DND-41 (cell line): ENCODE data around the gene SCN10A.

Source experiments
- EZH2 ChIP-seq: IDR thresholded peaks from 3 replicates; pipeline ENCODE4 v1.6.1; 2012; ENCODE audit warnings: borderline replicate concordance, low read depth, mild to moderate bottlenecking, moderate library complexity, low read length, inconsistent platforms; ENCODE audit not compliant: severe bottlenecking
- TF ChIP-seq, protein P1 (sequence below): IDR thresholded peaks from 2 replicates; pipeline ENCODE4 v1.5.1; 2012; ENCODE audit warnings: borderline replicate concordance, low read length, moderate library complexity, mild to moderate bottlenecking; ENCODE audit not compliant: poor library complexity, severe bottlenecking; ENCODE audit errors: extremely low read depth

GRCh38 chr3:38756892-38757291 is 59.1 kb downstream of the SCN10A start:
- TF ChIP-seq, protein P1, sequence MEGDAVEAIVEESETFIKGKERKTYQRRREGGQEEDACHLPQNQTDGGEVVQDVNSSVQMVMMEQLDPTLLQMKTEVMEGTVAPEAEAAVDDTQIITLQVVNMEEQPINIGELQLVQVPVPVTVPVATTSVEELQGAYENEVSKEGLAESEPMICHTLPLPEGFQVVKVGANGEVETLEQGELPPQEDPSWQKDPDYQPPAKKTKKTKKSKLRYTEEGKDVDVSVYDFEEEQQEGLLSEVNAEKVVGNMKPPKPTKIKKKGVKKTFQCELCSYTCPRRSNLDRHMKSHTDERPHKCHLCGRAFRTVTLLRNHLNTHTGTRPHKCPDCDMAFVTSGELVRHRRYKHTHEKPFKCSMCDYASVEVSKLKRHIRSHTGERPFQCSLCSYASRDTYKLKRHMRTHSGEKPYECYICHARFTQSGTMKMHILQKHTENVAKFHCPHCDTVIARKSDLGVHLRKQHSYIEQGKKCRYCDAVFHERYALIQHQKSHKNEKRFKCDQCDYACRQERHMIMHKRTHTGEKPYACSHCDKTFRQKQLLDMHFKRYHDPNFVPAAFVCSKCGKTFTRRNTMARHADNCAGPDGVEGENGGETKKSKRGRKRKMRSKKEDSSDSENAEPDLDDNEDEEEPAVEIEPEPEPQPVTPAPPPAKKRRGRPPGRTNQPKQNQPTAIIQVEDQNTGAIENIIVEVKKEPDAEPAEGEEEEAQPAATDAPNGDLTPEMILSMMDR: no peak
- TF ChIP-seq EZH2: no peak
